LNCaP clone FGC (cell line): ENCODE measurements around the gene RASA3.
A peak's percentile ranks its signal among the peaks of the same experiment; 100 is the strongest.
"Not testable (repeated sequence)": the region's sequence is repeated elsewhere in the genome, so short reads cannot be mapped to it uniquely, and the experiment has no call there.

ENCODE experiments used
- DNase-seq: peaks from one replicate; pipeline ENCODE4 v3.0.0-alpha.2; 2011; ENCODE audit warnings: low read depth
- H3K4me3 ChIP-seq: 2 replicates; pipeline ENCODE4 v1.5.1; 2011; ENCODE audit warnings: mild to moderate bottlenecking, low read depth, low read length, control low read depth
- CTCF ChIP-seq: IDR thresholded peaks from 2 replicates; pipeline ENCODE4 v1.5.1; 2012; ENCODE audit warnings: mild to moderate bottlenecking; ENCODE audit not compliant: control insufficient read depth, insufficient read depth; ENCODE audit errors: extremely low read depth

Gene RASA3

DNA sequence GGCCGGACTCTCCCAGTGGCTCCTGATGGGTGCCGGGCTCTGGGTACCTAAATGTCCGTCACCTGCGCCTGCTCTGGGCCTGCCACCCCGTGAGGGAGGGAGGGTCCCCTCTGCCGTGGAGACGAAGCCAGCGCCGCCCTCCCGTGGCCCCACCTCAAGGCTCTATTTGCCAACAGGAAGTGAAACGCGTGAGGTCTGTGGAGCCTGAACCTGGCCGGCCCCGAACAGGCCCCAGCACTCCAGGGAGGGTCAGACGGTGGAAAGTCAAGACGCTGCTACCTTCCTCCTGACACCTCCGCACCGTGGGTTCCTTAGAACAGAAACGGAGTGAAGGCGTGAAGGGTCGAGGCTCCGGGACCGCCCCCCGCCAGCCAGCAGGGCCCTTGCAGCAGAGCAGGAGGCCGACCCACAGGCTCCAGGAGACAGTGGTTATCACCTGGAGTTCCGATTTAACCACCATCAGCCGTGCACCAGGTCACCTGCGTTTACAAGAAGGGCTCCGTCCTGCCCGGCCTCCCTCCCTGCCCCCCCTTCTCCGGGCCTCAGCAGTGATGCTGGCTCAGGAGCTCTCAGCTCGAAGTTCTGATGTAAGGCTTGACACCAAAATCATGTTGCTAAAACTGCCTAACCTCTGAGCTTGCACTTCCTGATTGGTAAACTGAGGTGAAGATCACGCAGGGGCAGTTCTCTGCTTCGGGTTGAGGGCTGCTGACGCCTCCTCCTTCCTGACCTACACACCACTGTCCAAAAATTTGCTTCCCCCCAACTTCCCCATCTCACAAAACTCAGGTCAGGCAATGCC is 107.6 kb downstream of the RASA3 start:
- no peak for DNase-seq
- TF ChIP-seq CTCF: no peak
- no peak overlapping the region for H3K4me3 ChIP-seq

GRCh38 chr13:114023716-114024602 is 108.5 kb downstream of the RASA3 start:
- DNase-seq: no peak
- H3K4me3 ChIP-seq: no peak overlapping the region

DNA sequence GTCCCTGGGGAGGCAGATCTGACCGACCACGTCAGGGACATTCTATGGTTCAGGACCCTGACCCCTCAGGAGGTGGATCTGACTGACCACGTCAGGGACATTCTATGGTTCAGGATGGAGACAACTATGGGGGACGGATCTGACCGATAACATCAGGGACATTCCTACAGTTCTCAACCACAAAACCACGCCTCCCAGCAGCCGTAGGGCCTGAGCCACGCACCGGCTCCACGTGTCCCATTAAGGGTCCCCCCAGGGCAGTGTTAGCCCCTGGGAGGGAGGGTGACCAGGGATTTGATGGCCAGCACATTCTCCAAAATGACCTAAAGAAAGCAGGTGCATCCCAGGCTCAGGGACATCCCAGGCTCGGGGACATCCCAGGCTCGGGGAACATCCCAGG is 109.5 kb downstream of the RASA3 start:
- DNase-seq: no peak
- TF ChIP-seq CTCF: no peak
- no peak overlapping the region for H3K4me3 ChIP-seq

More at GRCh38 chr13:114023716-114024602, 108.5 kb downstream of the RASA3 start:
- TF ChIP-seq CTCF: 0 out of 2 replicates have a peak, but pooled peaks have one; percentile 1

GRCh38 chr13:114022309-114022669 is 110.1 kb downstream of the RASA3 start:
- no peak for DNase-seq
- no peak overlapping the region for H3K4me3 ChIP-seq
- no peak for TF ChIP-seq CTCF

DNA sequence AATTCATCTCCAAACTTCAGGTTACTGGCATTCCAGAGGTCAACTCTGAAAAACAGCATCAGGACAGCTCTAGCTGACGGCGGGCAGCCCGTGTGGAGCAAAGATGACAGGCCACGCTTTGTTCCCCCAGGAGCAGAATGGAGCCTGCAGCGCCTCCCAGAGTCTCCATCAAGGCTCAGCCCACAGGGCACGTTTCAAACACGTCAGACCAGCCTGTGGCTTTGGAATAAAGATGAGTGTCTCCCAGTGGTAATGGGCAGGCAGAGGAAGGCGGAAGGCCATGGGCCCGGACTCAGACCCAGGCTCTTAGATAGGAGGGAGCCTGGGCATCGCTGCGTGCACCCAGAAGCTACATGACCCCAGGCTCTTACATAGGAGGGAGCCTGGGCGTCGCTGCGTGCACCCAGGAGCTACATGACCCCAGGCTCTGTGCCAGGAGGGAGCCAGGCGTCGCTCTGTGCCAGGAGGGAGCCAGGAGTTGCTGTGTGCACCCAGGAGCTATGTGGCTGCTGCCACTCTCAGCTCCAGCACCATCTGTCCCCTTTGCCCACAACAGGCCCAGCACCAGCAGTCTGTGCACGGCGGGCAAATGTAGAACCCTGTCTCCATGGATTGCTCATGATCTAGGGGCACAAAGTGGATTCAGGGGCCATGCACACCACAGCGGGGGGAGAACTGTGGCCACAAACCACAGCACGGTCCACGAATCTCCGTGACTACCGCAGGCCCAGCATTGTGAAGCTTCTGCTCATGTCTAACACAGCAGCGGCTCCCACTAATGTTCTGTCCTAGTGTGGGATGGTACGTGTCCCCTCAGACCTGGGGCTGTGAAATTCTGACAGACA is 110.7 kb downstream of the RASA3 start:
- no peak for DNase-seq
- no peak for TF ChIP-seq CTCF
- H3K4me3 ChIP-seq: no peak overlapping the region

DNA sequence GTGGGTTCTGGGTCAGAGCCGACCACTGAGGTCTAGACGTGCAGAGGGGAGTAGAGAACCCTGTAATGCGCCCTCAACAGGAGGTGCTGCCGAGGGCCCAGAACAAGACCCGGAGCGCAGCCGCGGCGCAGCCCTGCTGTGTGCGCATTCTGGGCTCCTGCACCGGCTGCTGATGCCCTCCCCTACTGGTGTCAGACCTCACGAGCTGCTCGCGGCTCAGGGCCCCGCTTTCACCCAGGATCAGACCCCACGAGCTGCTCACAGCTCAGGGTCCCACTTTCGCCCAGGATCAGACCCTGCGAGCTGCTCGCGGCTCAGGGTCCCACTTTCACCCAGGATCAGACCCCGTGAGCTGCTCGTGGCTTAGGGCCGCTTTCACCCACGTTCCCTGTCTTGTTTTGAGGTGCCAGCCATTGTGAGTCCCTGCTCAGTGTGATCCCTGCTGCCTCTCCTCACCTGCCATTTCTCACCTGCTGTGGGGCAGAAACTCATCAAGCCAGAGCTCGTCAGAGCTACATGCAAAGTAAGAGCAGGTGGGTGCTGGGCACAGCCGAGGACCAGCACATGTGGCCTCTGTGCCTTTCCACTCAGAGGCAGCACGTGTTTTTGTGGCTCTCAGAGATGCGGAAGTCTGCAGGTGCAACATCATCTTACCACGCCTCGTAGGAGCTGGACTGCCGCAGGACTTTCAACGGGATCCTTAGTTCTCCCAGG is 111.5 kb downstream of the RASA3 start:
- H3K4me3 ChIP-seq: no peak overlapping the region
- DNase-seq: no peak
- no peak for TF ChIP-seq CTCF

- not testable (repeated sequence) for H3K4me3 ChIP-seq, DNase-seq
Measured at GRCh38 chr13:114020134-114020533, 112.3 kb downstream of the RASA3 start.
